Breast epithelium (tissue), 4 donors: ENCODE data around the gene FST. TPM values are rescaled to one million over a fixed set of nuclear protein-coding genes. Genes with fewer than 3 reads are reported as not detected.

Experiments
- DNase-seq, 2 donors: peaks; one replicate each; pipeline ENCODE4 v3.0.0-alpha.2; 2019; ENCODE audit warnings: low spot score in 2 of 2
- H3K27ac ChIP-seq, 2 donors: fragments of 200-600 bp; sonication (generic) in 1 of 2; one replicate each; pipeline ENCODE4 v1.5.1; 2016 to 2019; ENCODE audit warnings: mild to moderate bottlenecking in 1 of 2
- H3K27me3 ChIP-seq, 2 donors: fragments of 200-600 bp; sonication (generic) in 1 of 2; one replicate each; pipeline versions ENCODE4 v1.5.1 to v1.6.0; 2017 to 2019; ENCODE audit warnings: control low read depth in 1 of 2, mild to moderate bottlenecking in 1 of 2
- H3K36me3 ChIP-seq: fragments of 200-600 bp; one replicate; pipeline ENCODE4 v1.5.1; 2019
- H3K4me1 ChIP-seq, 2 donors: fragments of 200-600 bp; sonication (generic); one replicate each; pipeline ENCODE4 v1.5.1; 2016 to 2019; ENCODE audit warnings: control low read depth in 1 of 2
- H3K4me3 ChIP-seq, 3 donors: fragments of 200-600 bp; sonication (generic); 1 replicate in 2 of 3; 2 replicates in 1 of 3; pipeline ENCODE4 v1.5.1; 2016 to 2019; ENCODE audit warnings: mild to moderate bottlenecking in 3 of 3, moderate library complexity in 2 of 3
- H3K9me3 ChIP-seq, 2 donors: fragments of 200-600 bp; sonication (generic) in 1 of 2; one replicate each; pipeline ENCODE4 v1.5.1; 2016 to 2019; ENCODE audit warnings: control low read depth in 1 of 2
- CTCF ChIP-seq, 3 donors: fragments of 450-650 bp; IDR thresholded peaks; one replicate each; pipeline ENCODE4 v1.5.1; 2016 to 2017; ENCODE audit warnings: antibody characterized with exemption in 3 of 3, mild to moderate bottlenecking in 3 of 3, moderate library complexity in 3 of 3
- POLR2A ChIP-seq: fragments of 450-650 bp; IDR thresholded peaks from one replicate; pipeline ENCODE4 v1.6.1; 2016; ENCODE audit warnings: antibody characterized with exemption, mild to moderate bottlenecking, moderate library complexity
- POLR2AphosphoS5 ChIP-seq, 3 donors: sonication (generic); formaldehyde crosslinking; IDR thresholded peaks; one replicate each; pipeline ENCODE4 v1.6.1; 2017; ENCODE audit warnings: antibody characterized with exemption in 3 of 3
- intact Hi-C: fragments of 100-400 bp; cut with DNase I; formaldehyde crosslinking; loops from one replicate; pipeline ENCODE4 v1.15.1; 2023; ENCODE audit warnings: low total_unique reads
- total RNA-seq, 3 donors: library from RNA; depleted of rRNA; stranded (reverse); fragments of >200 nt; gene quantifications; one replicate each; pipeline ENCODE4 v1.1.0, GENCODE V29; 2016

The FST gene
- total RNA-seq, 3 donors from 2014 or later, result 6.2 to 23.0 (median 7.6) TPM

- Histone ChIP-seq H3K4me3 (no peak overlapping the region), H3K9me3 (no peaks in the 10 kb centered on the region), H3K27ac (no peak overlapping the region), H3K4me1 (no peaks in the 10 kb centered on the region), H3K36me3 (no peaks in the 10 kb centered on the region), H3K27me3 (no peaks in the 10 kb centered on the region)
- TF ChIP-seq POLR2A, result no peak
- intact Hi-C loops, result no loop called here
- DNase-seq, result no peak
Observed at GRCh38 chr5:53487436-53487835, 7.0 kb downstream of the FST start.

GRCh38 chr5:53488195-53488722 lies 7.8 kb downstream of the FST start:
- TF ChIP-seq CTCF (IDR thresholded peaks at IDR 0.05) (no peak), POLR2A (no peak), POLR2AphosphoS5 (IDR thresholded peaks at IDR 0.05) (no peak)
- Histone ChIP-seq H3K27me3 (no peaks in the 10 kb centered on the region), H3K9me3 (no peaks in the 10 kb centered on the region), H3K36me3 (no peaks in the 10 kb centered on the region), H3K4me1 (no peaks in the 10 kb centered on the region), H3K4me3 (no peak overlapping the region), H3K27ac (no peak overlapping the region)
- intact Hi-C loops, result no loop called here
- DNase-seq, result no peak

GRCh38 chr5:53490747-53491146 lies 10.3 kb downstream of the FST start:
- no peaks in the 10 kb centered on the region for H3K9me3 ChIP-seq
- no peak overlapping the region for H3K4me3 ChIP-seq
- TF ChIP-seq POLR2AphosphoS5 (IDR thresholded peaks at IDR 0.05) (no peak), POLR2A (no peak)
- no peaks in the 10 kb centered on the region for H3K27me3 ChIP-seq
- H3K36me3 ChIP-seq, result no peaks in the 10 kb centered on the region
- H3K27ac ChIP-seq, result no peak overlapping the region
- H3K4me1 ChIP-seq, result no peaks in the 10 kb centered on the region
- DNase-seq, result peak in 1 of 2 donors; percentile 77
- intact Hi-C loops, result no loop called here

- Histone ChIP-seq H3K4me1 (no peaks in the 10 kb centered on the region), H3K4me3 (no peak overlapping the region), H3K27me3 (no peaks in the 10 kb centered on the region), H3K27ac (no peak overlapping the region), H3K9me3 (no peaks in the 10 kb centered on the region), H3K36me3 (no peaks in the 10 kb centered on the region)
- no peak for TF ChIP-seq CTCF (IDR thresholded peaks at IDR 0.05)
- TF ChIP-seq POLR2AphosphoS5 (IDR thresholded peaks at IDR 0.05), result no peak
- no peak for TF ChIP-seq POLR2A
- DNase-seq, result no peak
- intact Hi-C loops, result no loop called here
Observed at GRCh38 chr5:53501054-53501453, 20.6 kb downstream of the FST start.

GRCh38 chr5:53503562-53504218 lies 23.3 kb downstream of the FST start:
- no peaks in the 10 kb centered on the region for H3K36me3 ChIP-seq
- intact Hi-C loops, result no loop called here
- DNase-seq, result no peak
- no peak overlapping the region for H3K27ac ChIP-seq
- no peak overlapping the region for H3K4me3 ChIP-seq
- H3K9me3 ChIP-seq, result peaks cover 8 to 10% of the 10 kb centered on the region in 2 donors
- TF ChIP-seq POLR2AphosphoS5 (IDR thresholded peaks at IDR 0.05), result no peak
- no peak for TF ChIP-seq CTCF (IDR thresholded peaks at IDR 0.05)
- no peak for TF ChIP-seq POLR2A
- no peaks in the 10 kb centered on the region for H3K4me1 ChIP-seq
- no peaks in the 10 kb centered on the region for H3K27me3 ChIP-seq

GRCh38 chr5:53507013-53507412 lies 26.6 kb downstream of the FST start:
- no peaks in the 10 kb centered on the region for H3K27me3 ChIP-seq
- intact Hi-C loops, result no loop called here
- H3K27ac ChIP-seq, result no peak overlapping the region
- TF ChIP-seq CTCF (IDR thresholded peaks at IDR 0.05), result no peak
- TF ChIP-seq POLR2A, result no peak
- TF ChIP-seq POLR2AphosphoS5 (IDR thresholded peaks at IDR 0.05), result no peak
- peaks cover 19 to 22% of the 10 kb centered on the region in 2 donors for H3K9me3 ChIP-seq
- DNase-seq, result no peak
- no peaks in the 10 kb centered on the region for H3K36me3 ChIP-seq
- H3K4me1 ChIP-seq, result no peaks in the 10 kb centered on the region
- no peak overlapping the region for H3K4me3 ChIP-seq
